Dendritic cell treated with granulocyte-macrophage colony-stimulating factor and Interleukin-4, amounts not matched to agents 40 ng/mL and 50 ng/mL, for 4 days (primary cell): Measurements from ENCODE around the gene DNAH1.
"Not testable (repeated sequence)": the region's sequence is repeated elsewhere in the genome, so short reads cannot be mapped to it uniquely, and the experiment has no call there.

Experiments
- H3K27ac Mint-ChIP-seq: one replicate; pipeline ENCODE4 v1.8.0; 2022; ENCODE audit warnings: mild to moderate bottlenecking, mixed read lengths
- H3K27me3 Mint-ChIP-seq: one replicate; pipeline ENCODE4 v1.8.0; 2022; ENCODE audit warnings: mild to moderate bottlenecking, mixed read lengths
- H3K36me3 Mint-ChIP-seq: one replicate; pipeline ENCODE4 v1.8.0; 2022; ENCODE audit warnings: low read depth, mixed read lengths
- H3K4me1 Mint-ChIP-seq: one replicate; pipeline ENCODE4 v1.8.0; 2022; ENCODE audit warnings: low read depth, mixed read lengths
- H3K4me3 Mint-ChIP-seq: one replicate; pipeline ENCODE4 v1.8.0; 2022; ENCODE audit warnings: mild to moderate bottlenecking, moderate library complexity, mixed read lengths
- H3K9me3 Mint-ChIP-seq: one replicate; pipeline ENCODE4 v1.8.0; 2022; ENCODE audit warnings: mixed read lengths
- intact Hi-C: fragments of 100-400 bp; cut with micrococcal nuclease; formaldehyde crosslinking; loops from one replicate; pipeline ENCODE4 v1.15.0; 2022

The DNAH1 gene

DNA sequence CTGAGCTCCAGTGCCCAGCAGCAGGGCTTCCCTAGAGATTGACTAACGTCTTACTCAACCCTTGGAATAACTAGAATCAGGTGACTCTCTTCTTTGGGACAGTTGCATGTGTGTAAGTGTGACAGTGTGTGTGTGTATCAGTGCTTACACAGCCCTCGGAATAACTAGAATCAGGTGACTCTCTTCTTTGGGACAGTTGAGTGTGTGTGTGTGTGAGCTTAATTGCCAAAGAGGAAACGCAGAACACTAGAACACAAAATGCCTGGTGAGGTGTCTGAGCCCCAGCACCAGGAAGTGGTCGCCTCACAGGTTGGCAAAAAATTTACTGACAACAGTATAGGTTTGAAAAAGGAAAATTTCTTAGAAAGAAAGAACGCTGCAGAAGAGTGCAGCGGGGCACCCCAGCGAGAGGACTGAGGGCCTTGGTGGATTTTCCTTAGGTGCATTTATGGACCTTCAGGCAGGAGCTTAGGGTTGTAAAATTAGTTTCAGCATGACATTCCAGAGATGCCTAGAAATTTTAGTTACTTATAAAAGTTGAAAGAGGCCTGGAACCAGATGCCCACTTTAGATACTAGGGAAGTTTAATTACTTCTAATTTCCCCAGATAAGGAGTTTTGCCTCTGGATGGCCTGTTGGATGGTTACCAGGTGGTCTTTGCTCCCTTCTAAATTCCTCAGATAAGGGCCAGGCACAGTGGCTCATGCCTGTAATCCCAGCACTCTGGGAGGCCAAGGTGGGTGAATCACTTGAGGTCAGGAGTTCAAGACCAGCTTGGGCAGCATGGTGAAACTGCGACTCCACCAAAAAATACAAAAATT lies 33.9 kb upstream of the DNAH1 start:
- H3K4me1 Mint-ChIP-seq = peaks cover 35% of the 10 kb centered on the region
- peaks cover 46% of the 10 kb centered on the region for H3K36me3 Mint-ChIP-seq
- no peak overlapping the region for H3K4me3 Mint-ChIP-seq
- H3K27me3 Mint-ChIP-seq = no peaks in the 10 kb centered on the region
- H3K9me3 Mint-ChIP-seq = no peaks in the 10 kb centered on the region
- H3K27ac Mint-ChIP-seq = no peak overlapping the region
- intact Hi-C loops = no loop called here

DNA sequence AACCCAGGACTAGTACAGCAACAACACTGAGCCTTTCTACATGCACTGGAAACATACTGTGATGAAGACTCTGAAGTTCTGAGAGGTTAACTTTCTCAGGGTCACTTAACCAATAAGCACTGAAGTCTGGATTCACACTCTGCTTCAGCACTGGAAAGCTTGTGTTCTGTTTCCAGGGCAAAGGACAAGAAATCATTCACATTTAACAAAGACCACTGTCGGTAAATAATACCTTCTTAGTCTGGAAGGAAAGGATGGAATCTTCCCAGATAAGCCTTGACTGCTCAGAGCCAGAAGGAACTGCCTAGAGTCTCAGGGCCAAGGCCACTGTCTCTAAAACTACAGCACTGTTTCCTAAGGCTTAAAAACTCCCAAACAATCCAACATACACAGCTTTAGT lies 32.8 kb upstream of the DNAH1 start:
- H3K27ac Mint-ChIP-seq = no peak overlapping the region
- no peak overlapping the region for H3K4me3 Mint-ChIP-seq
- intact Hi-C loops = no loop called here
- H3K36me3 Mint-ChIP-seq = peaks cover 44% of the 10 kb centered on the region
- peaks cover 31% of the 10 kb centered on the region for H3K4me1 Mint-ChIP-seq
- H3K9me3 Mint-ChIP-seq = no peaks in the 10 kb centered on the region
- H3K27me3 Mint-ChIP-seq = no peaks in the 10 kb centered on the region

DNA sequence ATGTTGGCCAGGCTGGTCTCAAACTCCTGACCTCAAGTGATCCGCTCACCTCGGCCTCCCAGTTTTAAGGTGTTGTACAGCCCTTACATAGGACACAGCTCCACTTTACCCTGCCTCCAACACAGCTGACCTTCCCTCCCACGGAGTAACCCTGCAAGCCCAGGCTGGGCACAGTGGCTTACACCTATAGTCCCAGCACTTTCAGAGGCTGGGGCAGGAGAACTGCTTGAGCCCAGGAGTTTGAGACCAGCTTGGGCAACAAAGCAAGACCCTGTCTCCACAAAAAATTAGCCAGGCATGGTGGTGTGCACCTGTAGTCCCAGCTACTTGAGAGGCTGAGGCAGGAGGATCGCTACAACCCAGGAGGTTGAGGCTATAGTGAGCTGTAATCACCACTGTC lies 32.1 kb upstream of the DNAH1 start:
- H3K4me1 Mint-ChIP-seq = peaks cover 30% of the 10 kb centered on the region
- H3K4me3 Mint-ChIP-seq, intact Hi-C loops, H3K27ac Mint-ChIP-seq, H3K27me3 Mint-ChIP-seq, H3K9me3 Mint-ChIP-seq: not testable (repeated sequence)
- peaks cover 37% of the 10 kb centered on the region for H3K36me3 Mint-ChIP-seq

DNA sequence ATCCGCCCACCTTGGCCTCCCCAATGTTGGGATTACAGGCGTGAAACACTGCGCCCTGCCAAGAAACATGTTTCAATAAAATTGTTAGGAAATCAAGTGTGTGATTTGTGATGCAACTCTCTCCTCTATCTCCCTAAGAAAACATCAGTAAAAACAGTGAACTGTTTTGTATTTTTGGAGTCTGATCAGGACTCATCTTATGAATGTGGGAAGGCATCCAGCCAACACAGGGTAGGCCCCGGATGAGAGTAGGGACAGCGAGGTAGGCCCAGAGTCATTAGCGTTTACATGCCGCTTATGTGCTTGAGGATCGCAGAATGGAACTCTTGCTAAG lies 29.4 kb upstream of the DNAH1 start:
- H3K27ac Mint-ChIP-seq = peak overlapping the region; percentile 99

DNA sequence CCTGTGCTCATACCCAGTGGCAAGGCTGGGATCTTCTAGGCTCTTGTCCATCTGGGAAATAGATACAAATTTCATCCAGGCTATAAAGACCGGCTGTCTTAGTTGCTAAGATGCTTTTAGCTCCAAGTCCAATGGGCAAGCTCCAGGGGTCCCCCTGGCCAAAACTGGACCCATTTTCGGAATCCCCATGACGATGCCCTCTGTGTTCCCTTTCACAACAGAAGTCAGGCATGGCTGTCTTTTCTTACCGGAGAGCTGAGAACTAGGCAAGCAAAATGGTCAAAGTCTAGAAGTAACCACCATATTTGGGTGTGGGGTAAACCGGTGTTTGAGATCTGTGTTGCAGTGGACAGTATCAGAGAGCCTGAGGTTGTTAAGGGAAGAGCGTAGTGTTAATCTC lies 27.4 kb upstream of the DNAH1 start:
- no peaks in the 10 kb centered on the region for H3K27me3 Mint-ChIP-seq
- H3K36me3 Mint-ChIP-seq = peaks cover 55% of the 10 kb centered on the region
- intact Hi-C loops = no loop called here
- H3K4me1 Mint-ChIP-seq = peaks cover 23% of the 10 kb centered on the region
- peak overlapping the region; percentile 97 for H3K4me3 Mint-ChIP-seq
- peak overlapping the region; percentile 99 for H3K27ac Mint-ChIP-seq
- no peaks in the 10 kb centered on the region for H3K9me3 Mint-ChIP-seq

More for the DNA sequence above, 29.4 kb upstream of the DNAH1 start:
- H3K4me1 Mint-ChIP-seq = peaks cover 23% of the 10 kb centered on the region
- H3K4me3 Mint-ChIP-seq = peak overlapping the region; percentile 97
- no peaks in the 10 kb centered on the region for H3K9me3 Mint-ChIP-seq
- intact Hi-C loops = loop anchor here (1.0 to 2.0 kb wide), 2 partner anchors 8 to 42 kb away; partner anchors contain the start of genes PPM1M and WDR82
- H3K36me3 Mint-ChIP-seq = peaks cover 43% of the 10 kb centered on the region
- H3K27me3 Mint-ChIP-seq = no peaks in the 10 kb centered on the region

GRCh38 chr3:52289338-52289746 lies 26.8 kb upstream of the DNAH1 start:
- Mint-ChIP-seq H3K27me3 (no peaks in the 10 kb centered on the region), H3K4me3 (no peak overlapping the region), H3K9me3 (no peaks in the 10 kb centered on the region), H3K27ac (no peak overlapping the region), H3K4me1 (peaks cover 23% of the 10 kb centered on the region), H3K36me3 (peaks cover 55% of the 10 kb centered on the region)
- intact Hi-C loops = no loop called here

GRCh38 chr3:52289747-52290595 lies 26.1 kb upstream of the DNAH1 start:
- H3K36me3 Mint-ChIP-seq = peaks cover 57% of the 10 kb centered on the region
- no peaks in the 10 kb centered on the region for H3K27me3 Mint-ChIP-seq
- H3K4me3 Mint-ChIP-seq = no peak overlapping the region
- H3K27ac Mint-ChIP-seq = no peak overlapping the region
- H3K4me1 Mint-ChIP-seq = peaks cover 23% of the 10 kb centered on the region
- intact Hi-C loops = no loop called here
- no peaks in the 10 kb centered on the region for H3K9me3 Mint-ChIP-seq

DNA sequence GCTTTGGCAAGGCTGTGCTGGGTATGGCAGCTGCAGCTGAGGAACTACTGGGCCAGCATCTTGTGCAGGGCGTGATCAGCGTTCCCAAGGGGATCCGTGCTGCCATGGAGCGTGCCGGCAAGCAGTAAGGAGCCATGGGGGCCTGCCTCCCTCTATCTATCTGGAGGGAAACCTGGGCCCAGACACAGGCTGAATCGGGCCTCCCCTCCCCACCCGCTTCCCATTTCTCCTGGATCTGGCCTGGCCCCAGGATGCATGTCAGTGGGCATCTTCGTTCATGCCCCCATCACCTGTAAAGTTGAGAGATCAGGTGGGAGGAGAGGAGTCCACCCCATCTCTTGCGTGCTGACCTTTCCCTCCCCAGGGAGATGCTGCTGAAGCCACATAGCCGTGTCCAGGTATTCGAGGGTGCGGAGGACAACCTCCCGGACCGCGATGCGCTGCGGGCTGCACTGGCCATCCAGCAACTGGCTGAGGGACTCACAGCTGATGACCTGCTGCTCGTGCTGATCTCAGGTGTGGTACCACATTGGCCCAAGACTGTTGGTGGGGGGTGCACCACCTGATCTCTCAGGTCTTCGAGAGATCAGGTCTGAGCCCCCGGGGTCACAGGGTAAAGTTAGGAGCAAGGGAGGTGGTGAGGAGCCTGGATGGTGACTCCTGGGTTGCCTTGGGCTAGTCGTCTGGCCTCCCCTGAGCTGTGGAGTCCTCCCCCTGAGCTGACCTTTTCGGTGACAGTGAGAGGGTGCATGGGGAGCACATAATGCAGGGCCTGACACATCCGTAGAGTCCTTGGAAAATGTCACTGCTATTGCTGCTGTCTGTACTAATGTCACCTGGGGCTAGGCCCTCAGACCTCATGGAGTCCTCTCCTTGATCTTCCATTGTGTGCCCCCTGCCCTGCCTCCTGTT lies 25.3 kb upstream of the DNAH1 start:
- H3K27ac Mint-ChIP-seq = no peak overlapping the region
- H3K4me3 Mint-ChIP-seq = no peak overlapping the region
- H3K4me1 Mint-ChIP-seq = peaks cover 26% of the 10 kb centered on the region
- intact Hi-C loops = loop anchor here (1.0 kb wide), 1 partner anchor 48 kb away; no protein-coding TSS in a partner anchor
- H3K9me3 Mint-ChIP-seq = no peaks in the 10 kb centered on the region
- peaks cover 65% of the 10 kb centered on the region for H3K36me3 Mint-ChIP-seq
- no peaks in the 10 kb centered on the region for H3K27me3 Mint-ChIP-seq

- H3K9me3 Mint-ChIP-seq = no peaks in the 10 kb centered on the region
- peaks cover 73% of the 10 kb centered on the region for H3K36me3 Mint-ChIP-seq
- H3K4me1 Mint-ChIP-seq = peaks cover 31% of the 10 kb centered on the region
- no peak overlapping the region for H3K27ac Mint-ChIP-seq
- H3K4me3 Mint-ChIP-seq = no peak overlapping the region
- H3K27me3 Mint-ChIP-seq = no peaks in the 10 kb centered on the region
- intact Hi-C loops = loop anchor here (1.0 kb wide), 1 partner anchor 48 kb away; no protein-coding TSS in a partner anchor
These were observed 24.5 kb upstream of the DNAH1 start for GRCh38 chr3:52291508-52292181.

DNA sequence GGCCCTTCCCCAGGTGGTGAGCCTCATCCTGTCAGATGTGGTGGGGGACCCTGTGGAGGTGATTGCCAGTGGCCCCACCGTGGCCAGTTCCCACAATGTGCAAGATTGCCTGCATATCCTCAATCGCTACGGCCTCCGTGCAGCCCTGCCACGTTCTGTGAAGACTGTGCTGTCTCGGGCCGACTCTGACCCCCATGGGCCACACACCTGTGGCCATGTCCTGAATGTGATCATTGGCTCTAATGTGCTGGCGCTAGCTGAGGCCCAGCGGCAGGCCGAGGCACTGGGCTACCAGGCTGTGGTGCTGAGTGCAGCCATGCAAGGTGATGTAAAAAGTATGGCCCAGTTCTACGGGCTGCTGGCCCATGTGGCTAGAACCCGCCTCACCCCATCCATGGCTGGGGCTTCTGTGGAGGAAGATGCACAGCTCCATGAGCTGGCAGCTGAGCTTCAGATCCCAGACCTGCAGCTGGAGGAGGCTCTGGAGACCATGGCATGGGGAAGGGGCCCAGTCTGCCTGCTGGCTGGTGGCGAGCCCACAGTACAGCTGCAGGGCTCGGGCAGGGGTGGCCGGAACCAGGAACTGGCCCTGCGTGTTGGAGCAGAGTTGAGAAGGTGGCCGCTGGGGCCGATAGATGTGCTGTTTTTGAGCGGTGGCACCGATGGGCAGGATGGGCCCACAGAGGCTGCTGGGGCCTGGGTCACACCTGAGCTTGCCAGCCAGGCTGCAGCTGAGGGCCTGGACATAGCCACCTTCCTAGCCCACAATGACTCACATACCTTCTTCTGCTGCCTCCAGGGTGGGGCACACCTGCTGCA lies 23.7 kb upstream of the DNAH1 start:
- intact Hi-C loops = no loop called here

GRCh38 chr3:52293491-52294319 lies 22.4 kb upstream of the DNAH1 start:
- H3K4me3 Mint-ChIP-seq = no peak overlapping the region
- no peak overlapping the region for H3K27ac Mint-ChIP-seq
- peaks cover 65% of the 10 kb centered on the region for H3K36me3 Mint-ChIP-seq
- intact Hi-C loops = no loop called here
- H3K27me3 Mint-ChIP-seq = peaks cover 14% of the 10 kb centered on the region
- peaks cover 40% of the 10 kb centered on the region for H3K4me1 Mint-ChIP-seq
- no peaks in the 10 kb centered on the region for H3K9me3 Mint-ChIP-seq

More for the DNA sequence above, 23.7 kb upstream of the DNAH1 start:
- H3K9me3 Mint-ChIP-seq = no peaks in the 10 kb centered on the region
- H3K27me3 Mint-ChIP-seq = peaks cover 3% of the 10 kb centered on the region
- H3K36me3 Mint-ChIP-seq = peaks cover 71% of the 10 kb centered on the region
- H3K4me3 Mint-ChIP-seq = no peak overlapping the region
- H3K4me1 Mint-ChIP-seq = peaks cover 33% of the 10 kb centered on the region
- H3K27ac Mint-ChIP-seq = no peak overlapping the region
